ENCODE data around the gene FAM168B.

DNA sequence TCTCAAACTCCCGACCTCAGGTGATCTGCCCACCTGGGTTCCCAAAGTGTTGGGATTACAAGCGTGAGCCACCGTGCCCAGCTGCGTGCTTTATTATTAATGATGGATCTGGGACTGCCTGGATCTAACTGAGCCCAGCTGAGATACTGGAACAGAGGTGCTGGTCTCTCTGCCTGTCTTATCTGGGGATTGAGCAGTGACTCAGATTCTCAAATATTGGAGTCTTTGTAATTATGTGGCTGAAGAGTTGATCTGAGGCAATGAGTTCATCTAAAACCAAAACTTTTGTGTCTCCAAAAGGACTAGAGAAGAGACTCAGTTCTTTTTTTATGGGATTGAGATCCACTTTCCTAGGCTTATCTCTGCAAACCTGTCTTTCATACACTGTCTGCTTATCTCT is 28.2 kb upstream of the FAM168B start:
- TF ChIP-seq, protein P1, sequence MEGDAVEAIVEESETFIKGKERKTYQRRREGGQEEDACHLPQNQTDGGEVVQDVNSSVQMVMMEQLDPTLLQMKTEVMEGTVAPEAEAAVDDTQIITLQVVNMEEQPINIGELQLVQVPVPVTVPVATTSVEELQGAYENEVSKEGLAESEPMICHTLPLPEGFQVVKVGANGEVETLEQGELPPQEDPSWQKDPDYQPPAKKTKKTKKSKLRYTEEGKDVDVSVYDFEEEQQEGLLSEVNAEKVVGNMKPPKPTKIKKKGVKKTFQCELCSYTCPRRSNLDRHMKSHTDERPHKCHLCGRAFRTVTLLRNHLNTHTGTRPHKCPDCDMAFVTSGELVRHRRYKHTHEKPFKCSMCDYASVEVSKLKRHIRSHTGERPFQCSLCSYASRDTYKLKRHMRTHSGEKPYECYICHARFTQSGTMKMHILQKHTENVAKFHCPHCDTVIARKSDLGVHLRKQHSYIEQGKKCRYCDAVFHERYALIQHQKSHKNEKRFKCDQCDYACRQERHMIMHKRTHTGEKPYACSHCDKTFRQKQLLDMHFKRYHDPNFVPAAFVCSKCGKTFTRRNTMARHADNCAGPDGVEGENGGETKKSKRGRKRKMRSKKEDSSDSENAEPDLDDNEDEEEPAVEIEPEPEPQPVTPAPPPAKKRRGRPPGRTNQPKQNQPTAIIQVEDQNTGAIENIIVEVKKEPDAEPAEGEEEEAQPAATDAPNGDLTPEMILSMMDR (IDR thresholded peaks at IDR 0.05): no peak
- TF ChIP-seq EZH2phosphoT487 (IDR thresholded peaks at IDR 0.05; ENCODE audit: borderline replicate concordance, low read depth): no peak
- no peak for TF ChIP-seq NFIC (IDR thresholded peaks at IDR 0.05; ENCODE audit: borderline replicate concordance)

All from SK-N-SH (cell line).